ENCODE measurements around the gene BNC2. TPM values are rescaled to one million over a fixed set of nuclear protein-coding genes. Genes with fewer than 3 reads are reported as not detected.

BNC2 gene
- total RNA-seq, 4 donors from 2014 or later = 19.0 to 53.6 (median 25.3) TPM

- ATAC-seq (ENCODE audit: low FRiP score) = no peak
- TF ChIP-seq CTCF (IDR thresholded peaks at IDR 0.05) = no peak
- DNase-seq (ENCODE audit: low spot score) = no peak
Measured at GRCh38 chr9:16572005-16572734, 298.3 kb downstream of the BNC2 start.

DNA sequence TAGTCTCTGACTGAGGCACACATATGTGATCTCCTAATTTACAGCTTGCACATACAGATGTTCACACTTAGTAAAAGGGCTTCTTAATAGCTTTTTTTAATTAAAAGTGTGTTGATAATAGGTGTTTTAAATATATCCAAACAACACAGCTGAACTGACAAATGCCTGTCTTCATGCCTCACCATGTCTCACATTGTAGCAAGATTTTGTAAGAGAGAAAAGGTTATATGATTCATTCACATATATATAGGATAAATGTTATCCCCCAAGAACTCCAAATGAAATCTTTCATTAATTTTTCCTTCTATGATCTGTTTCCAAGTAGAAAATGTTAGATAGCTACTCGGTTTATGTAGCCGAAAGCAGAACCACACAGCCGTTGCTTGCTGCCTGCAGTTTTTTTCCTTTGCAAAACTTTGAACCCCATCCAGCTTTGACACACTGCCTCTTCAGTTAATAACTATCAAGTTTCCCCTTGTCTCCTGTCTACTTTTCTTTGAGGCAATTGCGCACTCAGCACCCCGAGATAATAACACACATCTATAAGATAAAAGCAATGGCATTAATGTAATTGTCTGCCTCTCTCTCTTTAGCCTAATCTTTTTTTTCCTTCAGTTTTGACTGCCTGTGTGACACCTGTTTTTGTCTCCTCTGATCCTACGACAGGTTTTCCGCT lies 299.2 kb downstream of the BNC2 start:
- TF ChIP-seq CTCF (IDR thresholded peaks at IDR 0.05) = no peak
- ATAC-seq (ENCODE audit: low FRiP score) = peak; percentile 60
- DNase-seq (ENCODE audit: low spot score) = no peak

DNA sequence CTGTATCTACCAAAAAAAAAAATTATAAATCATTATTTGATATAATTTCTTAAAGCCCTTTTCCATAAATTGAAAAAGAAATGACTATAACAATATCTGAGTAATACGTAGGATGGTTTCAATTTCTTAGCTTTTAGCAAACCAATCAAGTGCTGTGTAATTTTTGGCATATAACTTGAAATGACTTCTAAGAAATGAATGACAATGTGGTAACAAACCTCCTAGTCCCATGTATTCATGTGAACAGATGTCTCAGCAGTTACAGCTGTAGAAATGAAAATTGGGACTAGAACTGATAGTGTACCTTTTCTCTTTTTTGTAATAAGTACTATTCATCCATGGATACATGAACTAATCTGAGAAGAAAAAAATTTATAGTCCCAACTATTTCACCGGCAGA lies 307.0 kb downstream of the BNC2 start:
- no peak for TF ChIP-seq CTCF (IDR thresholded peaks at IDR 0.05)

DNA sequence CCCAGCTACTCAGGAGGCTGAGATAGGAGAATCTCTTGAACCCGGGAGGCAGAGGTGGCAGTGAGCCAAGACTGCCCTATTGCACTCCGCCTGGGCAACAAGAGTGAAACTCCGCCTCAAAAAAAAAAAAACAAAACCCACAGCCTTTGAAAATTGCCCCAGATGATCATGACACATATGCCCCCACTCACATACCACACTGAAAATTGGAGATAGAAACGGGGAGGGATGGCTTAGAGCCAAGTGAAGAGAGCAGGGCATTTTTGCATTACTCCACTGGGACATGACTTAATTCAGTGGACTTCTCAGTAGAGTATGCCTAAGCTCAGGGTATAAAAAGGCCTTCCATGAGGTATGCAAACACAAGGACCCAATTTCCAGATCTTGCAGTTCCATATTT lies 309.3 kb downstream of the BNC2 start:
- no peak for ATAC-seq (ENCODE audit: low FRiP score)
- TF ChIP-seq CTCF (IDR thresholded peaks at IDR 0.05) = no peak
- DNase-seq (ENCODE audit: low spot score) = no peak

More for the DNA sequence above, 307.0 kb downstream of the BNC2 start:
- ATAC-seq (ENCODE audit: low FRiP score) = no peak
- no peak for DNase-seq (ENCODE audit: low spot score)

- TF ChIP-seq CTCF (IDR thresholded peaks at IDR 0.05) = no peak
- ATAC-seq (ENCODE audit: low FRiP score) = no peak
- no peak for DNase-seq (ENCODE audit: low spot score)
Measured at GRCh38 chr9:16559418-16560188, 310.9 kb downstream of the BNC2 start.

DNA sequence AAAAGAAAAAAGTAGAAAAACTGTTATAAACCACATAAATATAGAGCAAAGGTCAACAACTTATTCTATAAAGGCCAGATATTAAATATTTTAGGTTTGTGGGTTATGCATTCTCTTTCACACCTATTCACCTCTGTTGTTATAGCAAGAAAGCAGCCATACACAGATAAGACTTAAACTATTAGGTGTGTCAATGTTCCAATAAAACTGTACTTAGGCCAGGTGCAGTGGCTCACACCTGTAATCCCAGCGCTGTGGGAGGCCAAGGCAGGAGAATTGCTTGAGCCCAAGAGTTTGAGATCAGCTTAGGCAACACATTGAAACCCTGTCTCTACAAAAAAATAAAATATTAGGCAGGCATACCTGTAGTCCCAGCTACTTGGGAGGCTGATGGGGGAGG lies 314.7 kb downstream of the BNC2 start:
- ATAC-seq (ENCODE audit: low FRiP score) (no peak), DNase-seq (ENCODE audit: low spot score) (no peak)
- TF ChIP-seq CTCF (IDR thresholded peaks at IDR 0.05) = no peak
